HepG2 (cell line): ENCODE results near the gene PPIB. TPM values are rescaled to one million over a fixed set of nuclear protein-coding genes. Genes with fewer than 3 reads are reported as not detected.
A peak's percentile ranks its signal among the peaks of the same experiment; 100 is the strongest.

Experiments used
- BRF2 ChIP-seq: sonication (generic); formaldehyde crosslinking; IDR thresholded peaks from 2 replicates; pipeline ENCODE4 v1.8.1; 2022; ENCODE audit warnings: mild to moderate bottlenecking, missing genetic modification reagents
- FOSL2 ChIP-seq: sonication (generic); formaldehyde crosslinking; IDR thresholded peaks from 2 replicates; pipeline ENCODE4 v1.4.0; 2020; ENCODE audit warnings: missing genetic modification reagents
- GATAD2A ChIP-seq: IDR thresholded peaks from 2 replicates; pipeline ENCODE4 v1.6.1; 2016
- HOXD1 ChIP-seq: sonication (generic); formaldehyde crosslinking; IDR thresholded peaks from 2 replicates; pipeline ENCODE4 v1.5.0; 2020; ENCODE audit warnings: missing genetic modification reagents
- KAT8 ChIP-seq: IDR thresholded peaks from 2 replicates; pipeline ENCODE4 v1.6.1; 2016; ENCODE audit warnings: missing genetic modification reagents, missing compliant biosample characterization
- KLF13 ChIP-seq: sonication (generic); formaldehyde crosslinking; IDR thresholded peaks from 2 replicates; pipeline ENCODE4 v1.4.0; 2020; ENCODE audit warnings: mild to moderate bottlenecking, missing genetic modification reagents
- NCOR1 ChIP-seq: fragments of 200-600 bp; sonication (generic); IDR thresholded peaks from 2 replicates; pipeline ENCODE4 v1.7.0; 2017; ENCODE audit warnings: antibody characterized with exemption, low read length, borderline replicate concordance
- SAP130 ChIP-seq: IDR thresholded peaks from 2 replicates; pipeline ENCODE4 v1.6.1; 2016; ENCODE audit warnings: low read depth
- SOX6 ChIP-seq, 2 experiments: fragments of 450-650 bp in 1 of 2; sonication (generic) in 1 of 2; formaldehyde crosslinking in 1 of 2; IDR thresholded peaks; 2 replicates each; pipeline versions ENCODE4 v1.4.0 to v1.6.1; 2017 to 2020; ENCODE audit warnings: antibody characterized with exemption in 1 of 2, mild to moderate bottlenecking in 1 of 2, missing genetic modification reagents in 1 of 2
- ZNF10 ChIP-seq: sonication (generic); formaldehyde crosslinking; IDR thresholded peaks from 2 replicates; pipeline ENCODE4 v1.4.0; 2020; ENCODE audit warnings: mild to moderate bottlenecking, low read depth, missing genetic modification reagents, borderline replicate concordance
- polyA plus RNA-seq, 8 experiments: library from polyadenylated mRNA; depleted of rRNA in 3 of 8; stranded (reverse) in 7 of 8; unstranded in 1 of 8; fragments of >200 nt; fragmentation: Illumina TruSeq in 4 of 8; extraction: Trizol in 4 of 8; gene quantifications; 2 replicates each; pipeline versions ENCODE4 v1.2.1 to v1.2.3, GENCODE V29; 2011 to 2016; ENCODE audit warnings: low read depth in 4 of 8, missing spikeins in 1 of 8, mixed read lengths in 1 of 8; ENCODE audit not compliant: insufficient read depth in 1 of 8
- total RNA-seq, 5 experiments: library from RNA; depleted of rRNA; stranded (reverse); fragments of >200 nt; fragmentation: Illumina TruSeq; extraction: Trizol; gene quantifications; 2 replicates each; pipeline ENCODE4 v1.2.3, GENCODE V29; 2016; ENCODE audit warnings: low read depth in 1 of 5
- TF ChIP-seq, protein P1 (sequence below): sonication (generic); formaldehyde crosslinking; IDR thresholded peaks from 2 replicates; pipeline ENCODE4 v1.4.0; 2020; ENCODE audit warnings: low read depth, missing genetic modification reagents
- TF ChIP-seq, protein P2 (sequence below): fragments of 450-650 bp; IDR thresholded peaks from 2 replicates; pipeline ENCODE4 v1.6.1; 2017
- TF ChIP-seq, protein P3 (sequence below): IDR thresholded peaks from 2 replicates; pipeline ENCODE4 v1.6.1; 2018; ENCODE audit warnings: missing genetic modification reagents

The PPIB gene
- total and polyA plus RNA-seq, 2 of the 13 experiments (the other 11 are each of a cell fraction or from before 2014, with no cell fraction given), result 780 to 882 TPM

- TF ChIP-seq, protein P1, sequence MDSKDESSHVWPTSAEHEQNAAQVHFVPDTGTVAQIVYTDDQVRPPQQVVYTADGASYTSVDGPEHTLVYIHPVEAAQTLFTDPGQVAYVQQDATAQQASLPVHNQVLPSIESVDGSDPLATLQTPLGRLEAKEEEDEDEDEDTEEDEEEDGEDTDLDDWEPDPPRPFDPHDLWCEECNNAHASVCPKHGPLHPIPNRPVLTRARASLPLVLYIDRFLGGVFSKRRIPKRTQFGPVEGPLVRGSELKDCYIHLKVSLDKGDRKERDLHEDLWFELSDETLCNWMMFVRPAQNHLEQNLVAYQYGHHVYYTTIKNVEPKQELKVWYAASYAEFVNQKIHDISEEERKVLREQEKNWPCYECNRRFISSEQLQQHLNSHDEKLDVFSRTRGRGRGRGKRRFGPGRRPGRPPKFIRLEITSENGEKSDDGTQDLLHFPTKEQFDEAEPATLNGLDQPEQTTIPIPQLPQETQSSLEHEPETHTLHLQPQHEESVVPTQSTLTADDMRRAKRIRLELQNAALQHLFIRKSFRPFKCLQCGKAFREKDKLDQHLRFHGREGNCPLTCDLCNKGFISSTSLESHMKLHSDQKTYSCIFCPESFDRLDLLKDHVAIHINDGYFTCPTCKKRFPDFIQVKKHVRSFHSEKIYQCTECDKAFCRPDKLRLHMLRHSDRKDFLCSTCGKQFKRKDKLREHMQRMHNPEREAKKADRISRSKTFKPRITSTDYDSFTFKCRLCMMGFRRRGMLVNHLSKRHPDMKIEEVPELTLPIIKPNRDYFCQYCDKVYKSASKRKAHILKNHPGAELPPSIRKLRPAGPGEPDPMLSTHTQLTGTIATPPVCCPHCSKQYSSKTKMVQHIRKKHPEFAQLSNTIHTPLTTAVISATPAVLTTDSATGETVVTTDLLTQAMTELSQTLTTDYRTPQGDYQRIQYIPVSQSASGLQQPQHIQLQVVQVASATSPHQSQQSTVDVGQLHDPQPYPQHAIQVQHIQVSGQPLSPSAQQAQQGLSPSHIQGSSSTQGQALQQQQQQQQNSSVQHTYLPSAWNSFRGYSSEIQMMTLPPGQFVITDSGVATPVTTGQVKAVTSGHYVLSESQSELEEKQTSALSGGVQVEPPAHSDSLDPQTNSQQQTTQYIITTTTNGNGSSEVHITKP (CRISPR knock-in tag), result peak; percentile 60; the same call in 1 of the 2 replicates
- TF ChIP-seq NCOR1, result no peak
- TF ChIP-seq HOXD1, result no peak
- TF ChIP-seq GATAD2A (CRISPR knock-in tag), result peak; percentile 41; the same call in 1 of the 2 replicates
- TF ChIP-seq SAP130, result peak; percentile 69
- TF ChIP-seq, protein P2, sequence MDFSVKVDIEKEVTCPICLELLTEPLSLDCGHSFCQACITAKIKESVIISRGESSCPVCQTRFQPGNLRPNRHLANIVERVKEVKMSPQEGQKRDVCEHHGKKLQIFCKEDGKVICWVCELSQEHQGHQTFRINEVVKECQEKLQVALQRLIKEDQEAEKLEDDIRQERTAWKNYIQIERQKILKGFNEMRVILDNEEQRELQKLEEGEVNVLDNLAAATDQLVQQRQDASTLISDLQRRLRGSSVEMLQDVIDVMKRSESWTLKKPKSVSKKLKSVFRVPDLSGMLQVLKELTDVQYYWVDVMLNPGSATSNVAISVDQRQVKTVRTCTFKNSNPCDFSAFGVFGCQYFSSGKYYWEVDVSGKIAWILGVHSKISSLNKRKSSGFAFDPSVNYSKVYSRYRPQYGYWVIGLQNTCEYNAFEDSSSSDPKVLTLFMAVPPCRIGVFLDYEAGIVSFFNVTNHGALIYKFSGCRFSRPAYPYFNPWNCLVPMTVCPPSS, result no peak
- TF ChIP-seq, protein P3, sequence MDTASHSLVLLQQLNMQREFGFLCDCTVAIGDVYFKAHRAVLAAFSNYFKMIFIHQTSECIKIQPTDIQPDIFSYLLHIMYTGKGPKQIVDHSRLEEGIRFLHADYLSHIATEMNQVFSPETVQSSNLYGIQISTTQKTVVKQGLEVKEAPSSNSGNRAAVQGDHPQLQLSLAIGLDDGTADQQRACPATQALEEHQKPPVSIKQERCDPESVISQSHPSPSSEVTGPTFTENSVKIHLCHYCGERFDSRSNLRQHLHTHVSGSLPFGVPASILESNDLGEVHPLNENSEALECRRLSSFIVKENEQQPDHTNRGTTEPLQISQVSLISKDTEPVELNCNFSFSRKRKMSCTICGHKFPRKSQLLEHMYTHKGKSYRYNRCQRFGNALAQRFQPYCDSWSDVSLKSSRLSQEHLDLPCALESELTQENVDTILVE (CRISPR knock-in tag), result no peak
- no peak for TF ChIP-seq KLF13 (CRISPR knock-in tag)
- no peak; the same call in 1 of the 2 replicates for TF ChIP-seq KAT8 (CRISPR knock-in tag)
- peak; percentile 11; the same call in 1 of the 2 replicates for TF ChIP-seq FOSL2 (CRISPR knock-in tag)
- TF ChIP-seq BRF2 (CRISPR knock-in tag), result no peak; the same call in 1 of the 2 replicates
- TF ChIP-seq SOX6 (IDR thresholded peaks at IDR 0.05), result no peak
- peak; percentile 44; the same call in 1 of the 2 replicates for TF ChIP-seq SOX6 (CRISPR knock-in tag; IDR thresholded peaks at IDR 0.05)
- TF ChIP-seq ZNF10, result no peak
Measured at GRCh38 chr15:64153480-64154367, 9.1 kb downstream of the PPIB start (continued).
